NCI-H748 (cell line): ENCODE measurements around the gene RNF2.

Source experiments
- DNase-seq: peaks from one replicate; lab custom pipeline; 2025; ENCODE audit not compliant: unreplicated experiment; lab: John Stamatoyannopoulos, UW

Gene RNF2

DNA sequence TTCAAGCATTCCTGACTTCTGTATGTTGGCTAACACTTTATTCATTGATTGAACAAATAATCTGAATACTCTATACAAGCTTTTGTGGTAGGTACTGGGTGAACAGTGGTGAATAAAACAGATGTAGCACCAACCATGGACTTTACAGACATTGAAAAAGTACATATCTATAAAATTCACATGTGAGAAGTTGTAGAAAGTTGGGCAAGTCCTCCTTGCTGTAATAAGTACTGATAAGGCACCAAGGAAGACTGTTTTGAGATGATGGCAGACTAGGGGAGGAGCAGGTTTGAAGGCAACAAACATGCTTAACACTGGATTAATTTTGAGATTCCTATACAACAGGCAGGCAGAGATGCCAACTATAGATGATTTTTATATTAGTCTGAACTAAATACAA is 42.4 kb downstream of the RNF2 start:
- DNase-seq: no peak

DNA sequence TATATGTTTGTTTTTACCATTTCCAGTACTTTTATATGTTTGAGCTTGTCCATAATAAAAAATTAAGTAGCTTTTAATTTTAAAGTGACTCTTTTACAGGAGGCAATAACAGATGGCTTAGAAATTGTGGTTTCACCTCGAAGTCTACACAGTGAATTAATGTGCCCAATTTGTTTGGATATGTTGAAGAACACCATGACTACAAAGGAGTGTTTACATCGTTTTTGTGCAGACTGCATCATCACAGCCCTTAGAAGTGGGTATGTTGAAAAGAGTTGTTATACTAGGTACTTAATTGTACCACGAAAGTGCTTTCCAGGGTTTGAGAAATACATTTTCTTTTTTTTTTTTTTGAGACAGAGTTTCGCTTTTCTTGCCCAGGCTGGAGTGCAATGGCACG is 46.1 kb downstream of the RNF2 start:
- DNase-seq: peak; percentile 63

DNA sequence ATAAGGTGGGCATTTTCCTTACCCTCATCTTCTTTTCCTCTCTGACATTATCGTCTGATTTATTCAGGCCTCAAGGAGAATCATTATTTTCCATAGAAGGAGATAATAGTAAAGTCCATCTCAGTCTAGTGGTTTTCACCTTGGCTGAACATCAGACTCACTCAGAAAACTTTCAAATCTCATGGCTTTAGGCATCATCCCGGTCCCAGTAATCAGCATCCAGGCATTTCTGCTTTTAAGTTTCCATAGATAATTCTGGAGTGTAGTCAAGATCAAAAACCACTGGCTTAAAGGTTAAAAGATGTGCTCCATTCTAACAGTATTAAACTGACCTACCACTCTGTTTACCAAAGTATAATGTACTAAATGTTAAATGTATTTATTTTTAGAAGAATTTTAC is 49.4 kb downstream of the RNF2 start:
- DNase-seq: no peak

DNA sequence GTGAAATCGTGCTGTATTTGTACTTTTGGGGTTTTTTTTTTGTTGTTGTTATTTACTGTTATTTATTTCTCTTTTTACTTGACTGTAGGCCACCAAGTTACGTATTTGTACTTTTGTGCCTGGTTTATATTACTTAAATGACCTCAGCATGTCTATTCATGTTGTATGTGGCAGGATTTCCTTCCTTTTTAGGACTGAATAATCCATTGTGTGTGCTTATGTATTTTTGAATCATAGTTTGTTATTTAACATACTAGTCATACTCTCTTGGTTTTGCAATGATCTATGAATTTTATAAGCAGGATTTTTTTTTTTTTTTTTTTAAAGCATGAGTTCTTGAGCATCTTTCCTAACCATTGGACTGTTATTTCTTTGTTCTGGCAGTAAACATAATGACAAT is 51.2 kb downstream of the RNF2 start:
- no peak for DNase-seq

DNA sequence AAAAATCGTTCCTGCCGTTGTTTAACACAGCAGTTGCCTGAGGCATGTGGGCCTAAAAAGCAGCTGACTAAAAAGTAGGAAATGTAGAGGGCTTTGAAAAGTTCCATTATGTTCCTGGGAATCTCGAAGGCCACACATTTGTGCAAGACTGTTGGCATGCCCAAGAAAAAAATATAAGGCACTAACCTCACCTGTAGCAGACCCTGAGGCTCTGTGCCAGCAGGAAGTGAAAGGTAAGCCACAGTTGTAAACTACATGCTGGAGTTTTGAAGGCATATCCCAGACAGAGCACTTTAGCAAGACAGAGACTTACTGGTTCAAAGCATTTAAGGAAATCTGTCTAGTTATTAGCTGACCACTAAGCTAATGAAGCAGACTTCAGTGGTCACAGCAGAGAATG is 58.7 kb downstream of the RNF2 start:
- DNase-seq: no peak

DNA sequence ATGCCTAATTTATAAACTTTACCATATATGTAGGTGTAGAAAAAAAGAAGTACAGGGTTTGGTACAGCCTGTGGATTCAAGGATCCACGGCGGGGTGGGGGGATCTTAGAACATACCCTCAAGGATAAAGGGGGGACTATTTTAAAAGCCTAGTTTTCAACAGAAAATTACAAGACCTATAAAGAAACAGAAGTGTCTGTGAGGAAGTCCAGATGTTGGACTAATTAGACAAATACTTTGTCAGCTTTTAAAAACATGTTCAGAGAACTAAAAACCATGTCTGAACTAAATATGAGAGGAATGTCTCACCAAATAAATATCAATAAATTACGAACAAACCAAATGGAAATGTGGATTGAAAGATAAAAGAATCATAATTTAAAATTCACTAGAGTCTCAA is 59.8 kb downstream of the RNF2 start:
- DNase-seq: no peak

DNA sequence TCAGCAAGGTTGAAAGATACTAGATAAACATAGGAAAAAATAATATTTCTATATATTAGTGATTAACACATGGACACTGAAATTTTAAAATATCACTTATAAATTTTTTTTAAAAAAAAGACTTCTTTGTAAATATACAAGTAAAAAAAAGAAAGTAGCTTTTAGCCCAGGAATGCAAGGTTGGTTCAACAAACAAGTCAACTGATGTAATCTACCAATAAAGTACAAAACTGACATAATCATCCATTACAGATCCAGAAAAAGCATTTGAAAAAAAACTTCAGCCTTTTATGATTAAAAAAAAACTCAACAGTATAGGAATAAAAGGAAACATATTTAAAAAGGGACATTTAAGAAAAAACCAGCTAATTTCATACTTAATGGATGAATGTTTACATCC is 63.0 kb downstream of the RNF2 start:
- no peak for DNase-seq

DNA sequence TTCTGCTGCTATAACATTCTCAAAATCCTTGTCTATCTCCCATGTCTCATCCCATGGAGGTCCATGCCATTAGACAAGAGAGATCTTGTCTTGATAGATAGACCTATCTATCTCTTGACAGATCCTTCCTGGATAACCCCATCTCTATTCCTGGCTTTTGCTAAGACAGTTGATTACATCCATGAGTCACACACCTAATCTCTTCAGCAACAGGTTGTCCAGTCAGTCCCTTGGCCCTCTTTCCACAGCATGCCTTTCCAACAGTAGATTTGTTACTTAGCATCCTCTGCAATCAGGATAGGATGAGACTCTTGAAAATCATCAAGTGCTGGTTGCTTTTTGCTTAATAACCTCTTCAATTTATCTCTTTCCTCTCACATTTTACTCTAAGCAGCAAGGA is 64.8 kb downstream of the RNF2 start:
- no peak for DNase-seq

DNA sequence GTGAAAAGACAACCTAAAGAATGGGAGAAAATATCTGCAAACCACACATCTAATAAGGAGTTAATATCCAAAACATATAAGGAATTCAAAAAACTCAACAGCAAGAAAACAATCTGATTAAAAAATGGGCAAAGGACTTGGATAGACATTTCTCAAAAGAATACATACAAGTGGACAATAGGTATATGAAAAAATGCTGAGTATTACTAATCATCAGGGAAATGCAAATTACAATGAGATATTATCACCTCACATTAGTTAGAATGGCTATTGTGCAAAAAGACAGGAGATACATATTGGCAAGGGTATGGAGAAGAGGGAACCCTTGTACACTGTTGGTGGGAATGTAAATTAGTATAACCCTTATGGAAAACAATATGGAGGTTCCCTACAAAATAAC is 66.5 kb downstream of the RNF2 start:
- no peak for DNase-seq

DNA sequence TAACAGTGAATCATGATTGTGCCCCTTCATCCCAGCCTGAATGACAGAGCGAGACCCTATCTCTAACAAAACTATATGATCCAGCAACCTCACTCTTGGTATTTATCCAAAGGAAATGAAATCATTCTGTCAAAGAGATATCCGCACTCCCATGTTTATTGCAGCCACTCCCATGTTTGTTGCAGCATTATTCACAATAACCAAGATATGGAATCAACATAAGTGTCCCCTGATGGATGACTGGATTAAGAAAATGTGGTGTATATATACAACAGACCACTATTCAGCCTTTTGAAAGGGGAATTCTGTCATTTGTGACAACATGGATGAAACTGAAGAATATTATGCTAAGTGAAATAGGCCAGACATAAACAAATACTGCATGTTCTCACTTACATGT is 67.0 kb downstream of the RNF2 start:
- DNase-seq: no peak

DNA sequence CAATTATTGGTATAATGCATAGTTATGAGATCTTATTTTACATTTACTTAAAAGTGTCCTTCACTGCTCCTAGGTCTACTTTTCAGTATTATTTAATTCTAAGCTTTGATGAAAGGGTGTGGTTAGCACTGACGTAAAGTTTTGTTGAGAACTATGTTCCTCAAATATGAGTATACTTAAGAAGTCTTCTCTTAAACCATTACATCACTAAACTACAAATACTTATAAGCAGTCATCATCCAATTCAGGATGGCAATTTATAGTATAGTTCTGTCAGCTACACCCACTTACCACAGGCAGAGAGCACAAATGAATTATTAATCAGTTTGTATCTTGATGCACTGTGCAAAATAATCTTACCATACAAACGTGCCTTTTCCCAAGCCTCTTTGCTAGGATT is 84.3 kb downstream of the RNF2 start:
- no peak for DNase-seq

DNA sequence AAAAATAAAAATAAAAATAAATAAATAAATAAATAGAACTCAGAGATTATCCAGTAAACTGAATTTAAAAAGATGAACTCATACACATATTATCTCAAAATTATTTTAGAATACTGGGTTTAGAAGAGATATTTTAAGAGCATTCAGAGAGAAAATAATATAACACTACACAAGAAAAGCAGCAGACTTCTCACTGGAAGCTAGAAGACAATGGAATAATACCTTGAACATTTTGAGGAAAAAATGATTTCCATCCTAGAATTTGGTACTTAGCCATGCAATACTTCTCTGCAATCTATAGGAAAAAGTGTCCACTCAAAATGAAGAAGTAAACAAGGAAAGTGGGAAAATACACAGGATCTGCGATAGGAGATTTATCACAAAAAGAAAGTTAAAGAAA is 87.2 kb downstream of the RNF2 start:
- DNase-seq: no peak

DNA sequence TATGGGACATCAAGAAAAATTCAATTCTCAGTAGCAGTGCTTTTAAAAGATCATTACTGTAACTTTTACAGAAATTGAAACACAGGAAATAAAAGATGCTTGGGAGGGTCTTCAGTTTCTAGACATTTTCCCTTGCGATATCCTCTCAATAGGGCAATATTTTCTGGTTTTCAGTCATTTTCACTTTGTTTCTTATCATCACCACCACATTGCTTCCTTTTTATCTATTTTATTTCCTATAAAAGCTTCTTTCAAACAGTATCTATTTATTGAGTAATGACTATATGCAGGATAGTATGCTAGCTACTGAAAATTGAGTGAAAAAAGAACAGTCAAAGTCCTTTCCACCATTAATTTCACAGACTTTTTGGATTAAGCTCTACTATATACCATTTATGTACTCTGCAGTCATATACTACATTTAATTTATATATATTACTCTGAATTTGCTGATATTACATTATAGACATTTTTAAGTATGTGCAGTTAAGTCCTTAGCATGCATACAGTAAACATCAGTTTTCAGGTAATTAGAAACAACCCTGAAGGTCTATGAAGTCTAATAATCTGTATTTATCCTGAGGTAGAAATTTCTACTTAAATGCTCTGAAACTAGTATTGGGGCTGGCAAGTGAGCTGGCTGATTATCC is 92.7 kb downstream of the RNF2 start:
- no peak for DNase-seq

DNA sequence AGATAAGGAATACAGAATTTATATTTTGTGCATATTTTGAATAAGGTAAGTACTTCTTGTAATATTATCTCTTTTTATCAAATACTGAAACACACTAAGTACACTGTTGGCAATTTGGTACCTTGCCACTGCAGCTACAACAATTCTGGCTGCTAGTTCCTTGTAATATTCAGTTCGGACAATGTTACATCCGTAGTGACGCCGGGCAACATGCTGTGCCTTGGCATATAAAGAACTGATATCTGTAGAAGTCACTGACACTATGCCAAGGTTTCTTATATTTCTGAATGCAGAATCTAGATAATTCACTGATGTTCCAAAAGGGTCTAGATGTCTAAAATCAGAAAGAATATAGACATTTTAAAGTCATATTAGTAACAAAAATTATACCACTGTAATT is 93.9 kb downstream of the RNF2 start:
- no peak for DNase-seq

DNA sequence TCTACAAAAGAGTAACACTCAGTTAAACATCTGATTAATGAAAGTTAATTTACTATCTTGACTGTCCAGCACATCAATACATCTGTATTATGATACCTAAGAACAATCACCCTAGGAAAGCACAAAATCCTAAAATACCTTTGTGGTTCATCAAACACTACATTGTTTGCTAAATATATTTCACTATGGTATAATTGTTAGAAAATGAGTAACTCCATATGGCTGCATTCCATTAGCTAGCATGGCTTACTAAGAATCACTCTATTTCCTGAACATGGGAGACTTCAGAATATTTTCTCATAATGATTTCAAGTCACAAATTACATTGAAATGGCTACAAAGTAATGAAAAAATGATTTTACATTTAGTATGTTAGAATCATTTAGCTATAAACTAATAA is 98.9 kb downstream of the RNF2 start:
- DNase-seq: no peak

DNA sequence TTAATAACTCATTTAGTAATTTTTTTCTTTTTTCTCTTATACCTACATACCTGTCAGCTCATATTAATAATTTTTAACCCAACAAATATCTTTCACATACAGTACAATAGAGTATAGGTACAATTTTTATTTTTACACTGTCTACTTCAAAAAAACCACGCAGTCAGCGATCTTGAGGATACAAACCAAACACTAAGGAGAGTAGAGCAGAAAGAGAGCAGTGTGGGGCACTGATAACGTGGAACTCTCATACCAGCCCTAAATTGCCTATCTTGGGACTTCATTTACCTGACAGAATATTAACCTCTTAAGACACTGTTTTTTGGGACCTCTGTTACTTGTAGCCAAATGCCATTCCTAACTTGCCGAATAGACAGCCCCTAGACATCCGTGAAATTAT is 105.9 kb downstream of the RNF2 start:
- DNase-seq: no peak
